ENCODE results near the gene AIFM3.

GRCh38 chr22:20944042-20944441 lies 23.0 kb upstream of the AIFM3 start:
- no peak for TF ChIP-seq EZH2 (IDR thresholded peaks at IDR 0.05)
- TF ChIP-seq POLR2AphosphoS5 (IDR thresholded peaks at IDR 0.05; ENCODE audit: borderline replicate concordance, low read depth, low read length) = no peak
